HEK293 (cell line): ENCODE measurements around the gene PCDHB4.

ENCODE experiments used
- OSR2 ChIP-seq: fragments of 450-650 bp; formaldehyde crosslinking; IDR thresholded peaks from 2 replicates; pipeline ENCODE4 v1.5.1; 2016; ENCODE audit warnings: missing biosample characterization, missing genetic modification characterization
- ZEB2 ChIP-seq: fragments of 450-650 bp; formaldehyde crosslinking; IDR thresholded peaks from 2 replicates; pipeline ENCODE4 v1.5.1; 2016; ENCODE audit warnings: missing biosample characterization, missing genetic modification characterization
- ZNF114 ChIP-seq: fragments of 450-650 bp; formaldehyde crosslinking; IDR thresholded peaks from 2 replicates; pipeline ENCODE4 v1.5.0; 2017; ENCODE audit warnings: missing biosample characterization, missing genetic modification characterization
- ZNF169 ChIP-seq: fragments of 450-650 bp; formaldehyde crosslinking; IDR thresholded peaks from 2 replicates; pipeline ENCODE4 v1.5.1; 2016; ENCODE audit warnings: missing biosample characterization, missing genetic modification characterization
- ZNF24 ChIP-seq: fragments of 450-650 bp; formaldehyde crosslinking; IDR thresholded peaks from 2 replicates; pipeline ENCODE4 v1.5.1; 2016; ENCODE audit warnings: missing biosample characterization, missing genetic modification characterization
- ZNF416 ChIP-seq: fragments of 450-650 bp; formaldehyde crosslinking; IDR thresholded peaks from 2 replicates; pipeline ENCODE4 v1.5.1; 2016; ENCODE audit warnings: missing biosample characterization, missing genetic modification characterization
- ZNF843 ChIP-seq: fragments of 450-650 bp; formaldehyde crosslinking; IDR thresholded peaks from 2 replicates; pipeline ENCODE4 v1.5.1; 2016; ENCODE audit warnings: missing biosample characterization, missing genetic modification characterization
- TF ChIP-seq, protein P1 (sequence below): fragments of 450-650 bp; formaldehyde crosslinking; IDR thresholded peaks from 2 replicates; pipeline ENCODE4 v1.5.1; 2016; ENCODE audit warnings: missing biosample characterization, missing genetic modification characterization
- TF ChIP-seq, protein P2 (sequence below): fragments of 450-650 bp; formaldehyde crosslinking; IDR thresholded peaks from 2 replicates; pipeline ENCODE4 v1.5.1; 2016; ENCODE audit warnings: missing biosample characterization, missing genetic modification characterization

DNA sequence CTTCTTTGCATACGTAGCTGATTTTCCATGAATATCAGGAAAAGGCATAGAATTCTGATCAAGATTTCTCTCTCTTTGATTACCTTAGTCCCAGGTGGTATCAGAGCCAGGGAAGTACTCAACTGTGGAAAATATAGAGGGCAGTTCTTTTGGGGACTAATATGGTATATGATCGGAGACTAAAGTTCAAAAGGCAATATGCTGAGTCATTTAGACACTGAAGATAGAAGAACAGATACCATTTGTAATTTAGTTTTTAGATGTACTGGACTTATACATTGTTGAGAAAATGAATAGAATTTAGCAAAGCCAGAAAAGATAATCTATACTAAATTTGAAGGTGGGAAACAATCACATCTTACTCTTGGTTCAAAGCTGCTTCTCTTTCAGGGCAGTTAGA lies 16.3 kb upstream of the PCDHB4 start:
- TF ChIP-seq, protein P1, sequence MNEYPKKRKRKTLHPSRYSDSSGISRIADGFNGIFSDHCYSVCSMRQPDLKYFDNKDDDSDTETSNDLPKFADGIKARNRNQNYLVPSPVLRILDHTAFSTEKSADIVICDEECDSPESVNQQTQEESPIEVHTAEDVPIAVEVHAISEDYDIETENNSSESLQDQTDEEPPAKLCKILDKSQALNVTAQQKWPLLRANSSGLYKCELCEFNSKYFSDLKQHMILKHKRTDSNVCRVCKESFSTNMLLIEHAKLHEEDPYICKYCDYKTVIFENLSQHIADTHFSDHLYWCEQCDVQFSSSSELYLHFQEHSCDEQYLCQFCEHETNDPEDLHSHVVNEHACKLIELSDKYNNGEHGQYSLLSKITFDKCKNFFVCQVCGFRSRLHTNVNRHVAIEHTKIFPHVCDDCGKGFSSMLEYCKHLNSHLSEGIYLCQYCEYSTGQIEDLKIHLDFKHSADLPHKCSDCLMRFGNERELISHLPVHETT (tag by site-specific recombination), result no peak
- TF ChIP-seq, protein P2, sequence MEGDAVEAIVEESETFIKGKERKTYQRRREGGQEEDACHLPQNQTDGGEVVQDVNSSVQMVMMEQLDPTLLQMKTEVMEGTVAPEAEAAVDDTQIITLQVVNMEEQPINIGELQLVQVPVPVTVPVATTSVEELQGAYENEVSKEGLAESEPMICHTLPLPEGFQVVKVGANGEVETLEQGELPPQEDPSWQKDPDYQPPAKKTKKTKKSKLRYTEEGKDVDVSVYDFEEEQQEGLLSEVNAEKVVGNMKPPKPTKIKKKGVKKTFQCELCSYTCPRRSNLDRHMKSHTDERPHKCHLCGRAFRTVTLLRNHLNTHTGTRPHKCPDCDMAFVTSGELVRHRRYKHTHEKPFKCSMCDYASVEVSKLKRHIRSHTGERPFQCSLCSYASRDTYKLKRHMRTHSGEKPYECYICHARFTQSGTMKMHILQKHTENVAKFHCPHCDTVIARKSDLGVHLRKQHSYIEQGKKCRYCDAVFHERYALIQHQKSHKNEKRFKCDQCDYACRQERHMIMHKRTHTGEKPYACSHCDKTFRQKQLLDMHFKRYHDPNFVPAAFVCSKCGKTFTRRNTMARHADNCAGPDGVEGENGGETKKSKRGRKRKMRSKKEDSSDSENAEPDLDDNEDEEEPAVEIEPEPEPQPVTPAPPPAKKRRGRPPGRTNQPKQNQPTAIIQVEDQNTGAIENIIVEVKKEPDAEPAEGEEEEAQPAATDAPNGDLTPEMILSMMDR (tag by site-specific recombination), result no peak
- TF ChIP-seq ZNF416 (tag by site-specific recombination) (no peak), OSR2 (tag by site-specific recombination) (no peak), ZNF24 (tag by site-specific recombination) (no peak), ZNF114 (no peak), ZNF843 (tag by site-specific recombination) (no peak), ZNF169 (tag by site-specific recombination) (no peak), ZEB2 (tag by site-specific recombination) (no peak)
